CD14-positive monocyte (primary cell): Measurements from ENCODE around the gene RELL2. TPM values are rescaled to one million over a fixed set of nuclear protein-coding genes. Genes with fewer than 3 reads are reported as not detected.

Experiments
- DNase-seq, 3 donors: peaks; one replicate each; pipeline ENCODE4 v3.0.0-alpha.2; 2011 to 2022
- H2AFZ ChIP-seq: 2 replicates; pipeline ENCODE4 v1.6.0; 2012; ENCODE audit warnings: mild to moderate bottlenecking, low read depth, low read length, inconsistent platforms; ENCODE audit not compliant: insufficient read depth, poor library complexity, severe bottlenecking
- H3K27ac ChIP-seq, 2 donors: 1 replicate in 1 of 2; 2 replicates in 1 of 2; pipeline ENCODE4 v1.5.1; 2012 to 2013; ENCODE audit warnings: low read length in 2 of 2, control low read depth in 1 of 2, inconsistent platforms in 1 of 2, low read depth in 1 of 2, mild to moderate bottlenecking in 1 of 2
- H3K27me3 ChIP-seq, 2 donors: one replicate each; pipeline versions ENCODE4 v1.6.0 to v1.6.1; 2011 to 2013; ENCODE audit warnings: low read length in 2 of 2; ENCODE audit not compliant: control insufficient read depth in 2 of 2, insufficient read depth in 2 of 2
- H3K36me3 ChIP-seq, 2 donors: replicated peaks in 1 of 2; 1 replicate in 1 of 2; 2 replicates in 1 of 2; pipeline versions ENCODE4 v1.5.1 to v1.6.1; 2012 to 2013; ENCODE audit warnings: low read length in 2 of 2, control low read depth in 1 of 2, inconsistent platforms in 1 of 2, mild to moderate bottlenecking in 1 of 2; ENCODE audit not compliant: insufficient read depth in 2 of 2, control insufficient read depth in 1 of 2
- H3K4me1 ChIP-seq, 2 donors: 1 replicate in 1 of 2; 2 replicates in 1 of 2; pipeline versions ENCODE4 v1.5.1 to v1.6.1; 2012 to 2013; ENCODE audit warnings: low read length in 2 of 2, control low read depth in 1 of 2, inconsistent platforms in 1 of 2, mild to moderate bottlenecking in 1 of 2, moderate library complexity in 1 of 2; ENCODE audit not compliant: insufficient read depth in 2 of 2, control insufficient read depth in 1 of 2
- H3K4me2 ChIP-seq: replicated peaks from 2 replicates; pipeline ENCODE3; 2012; ENCODE audit warnings: low read length, moderate library complexity, mild to moderate bottlenecking; ENCODE audit not compliant: poor library complexity, severe bottlenecking; ENCODE audit errors: extremely low read depth
- H3K4me3 ChIP-seq, 3 experiments: fragments of 200-600 bp in 1 of 3; sonication (generic) in 1 of 3; replicated peaks in 1 of 3; 1 replicate in 2 of 3; 2 replicates in 1 of 3; pipeline ENCODE4 v1.5.1; 2011 to 2013; ENCODE audit warnings: low read length in 3 of 3, mild to moderate bottlenecking in 3 of 3, control low read depth in 2 of 3, low read depth in 2 of 3, inconsistent platforms in 1 of 3, moderate library complexity in 1 of 3
- H3K79me2 ChIP-seq: 2 replicates; pipeline ENCODE4 v1.6.0; 2012; ENCODE audit warnings: mild to moderate bottlenecking, control low read depth, inconsistent platforms, low read length, moderate library complexity; ENCODE audit not compliant: insufficient read depth
- H3K9ac ChIP-seq: 2 replicates; pipeline ENCODE4 v1.6.0; 2017; ENCODE audit warnings: low read length, mild to moderate bottlenecking; ENCODE audit not compliant: insufficient read depth, poor library complexity, severe bottlenecking
- H3K9me3 ChIP-seq, 2 donors: replicated peaks in 1 of 2; 1 replicate in 1 of 2; 2 replicates in 1 of 2; pipeline versions ENCODE4 v1.5.1 to v1.6.1; 2012 to 2013; ENCODE audit warnings: low read length in 2 of 2, control low read depth in 1 of 2; ENCODE audit not compliant: control insufficient read depth in 1 of 2, insufficient read depth in 1 of 2
- H4K20me1 ChIP-seq: 2 replicates; pipeline ENCODE4 v1.6.0; 2012; ENCODE audit warnings: mild to moderate bottlenecking, low read length, control low read depth, moderate library complexity; ENCODE audit not compliant: insufficient read depth
- H3K27ac Mint-ChIP-seq, 7 donors: one replicate each; pipeline ENCODE4 v1.8.0; 2020; ENCODE audit warnings: mild to moderate bottlenecking in 7 of 7, mixed read lengths in 7 of 7, moderate library complexity in 6 of 7, inconsistent platforms in 2 of 7
- H3K27me3 Mint-ChIP-seq, 3 donors: one replicate each; pipeline ENCODE4 v1.8.0; 2021 to 2022; ENCODE audit warnings: low read depth in 3 of 3, mild to moderate bottlenecking in 3 of 3, mixed read lengths in 3 of 3, moderate library complexity in 3 of 3, inconsistent platforms in 1 of 3
- H3K36me3 Mint-ChIP-seq, 2 donors: one replicate each; pipeline ENCODE4 v1.8.0; 2020; ENCODE audit warnings: mixed read lengths in 2 of 2, inconsistent platforms in 1 of 2, mild to moderate bottlenecking in 1 of 2
- H3K4me1 Mint-ChIP-seq: one replicate; pipeline ENCODE4 v1.8.0; 2020; ENCODE audit warnings: mild to moderate bottlenecking, mixed read lengths
- H3K4me3 Mint-ChIP-seq, 2 donors: one replicate each; pipeline ENCODE4 v1.8.0; 2020; ENCODE audit warnings: mild to moderate bottlenecking in 2 of 2, mixed read lengths in 2 of 2, moderate library complexity in 1 of 2
- H3K9me3 Mint-ChIP-seq, 7 donors: one replicate each; pipeline ENCODE4 v1.8.0; 2020 to 2022; ENCODE audit warnings: mixed read lengths in 7 of 7, mild to moderate bottlenecking in 6 of 7, moderate library complexity in 6 of 7, inconsistent platforms in 2 of 7
- CTCF ChIP-seq: fragments of 200-600 bp; IDR thresholded peaks from one replicate; pipeline ENCODE4 v1.8.0; 2022; ENCODE audit warnings: antibody characterized with exemption, mild to moderate bottlenecking
- WGBS: methylation state at CpG from one replicate; pipeline ENCODE4 v1.1.5; 2013; ENCODE audit warnings: missing lambda C conversion rate; ENCODE audit not compliant: insufficient coverage; 5-methylcytosine and 5-hydroxymethylcytosine counted together
- intact Hi-C, 2 donors: fragments of 100-400 bp; cut with micrococcal nuclease; formaldehyde crosslinking; loops; one replicate each; pipeline versions ENCODE4 v1.15.0 to v1.15.1; 2023
- polyA plus RNA-seq, 3 donors: library from polyadenylated mRNA; depleted of rRNA in 1 of 3; unstranded in 2 of 3; stranded (reverse) in 1 of 3; fragments of 300-500 nt in 2 of 3; fragments of >200 nt in 1 of 3; fragmentation: Illumina TruSeq in 2 of 3; gene quantifications; 1 replicate in 2 of 3; 2 replicates in 1 of 3; pipeline ENCODE4 v1.2.3, GENCODE V29; 2012 to 2021

The RELL2 gene
- polyA plus RNA-seq, 3 donors = 1.0 to 17.3 (median 1.3) TPM

GRCh38 chr5:141632650-141633049 lies 4.1 kb upstream of the RELL2 start:
- Mint-ChIP-seq H3K4me3 (no peak overlapping the region), H3K36me3 (peaks cover 35 to 55% of the 10 kb centered on the region in 2 donors), H3K27me3 (peaks cover 0 to 2% (median 0%) of the 10 kb centered on the region in 3 donors), H3K9me3 (peaks cover 0 to 2% (median 0%) of the 10 kb centered on the region in 7 donors), H3K4me1 (peaks cover 31% of the 10 kb centered on the region), H3K27ac (peak overlapping the region in 2 of 7 donors; percentile 42 to 75)
- H3K4me1 ChIP-seq = peaks cover 30 to 39% of the 10 kb centered on the region in 2 donors
- DNase-seq = no peak
- no peak for TF ChIP-seq CTCF
- no peaks in the 10 kb centered on the region for H3K9me3 ChIP-seq
- no peak overlapping the region for H3K4me3 ChIP-seq
- H3K79me2 ChIP-seq = peaks cover 70% of the 10 kb centered on the region
- no peak overlapping the region for H3K27ac ChIP-seq
- no peaks in the 10 kb centered on the region for H3K27me3 ChIP-seq
- peaks cover 51% of the 10 kb centered on the region for H4K20me1 ChIP-seq
- no peak overlapping the region for H3K4me2 ChIP-seq
- intact Hi-C loops = no loop called here
- no peak overlapping the region for H2AFZ ChIP-seq
- no CpG with 5 or more reads among the region's 2 CpGs for WGBS
- no peak overlapping the region for H3K9ac ChIP-seq
- peaks cover 34 to 53% of the 10 kb centered on the region in 2 donors for H3K36me3 ChIP-seq

GRCh38 chr5:141633871-141634561 lies 2.8 kb upstream of the RELL2 start:
- H3K9ac ChIP-seq = no peak overlapping the region
- H2AFZ ChIP-seq = no peak overlapping the region
- H3K27me3 ChIP-seq = no peaks in the 10 kb centered on the region
- H3K27me3 Mint-ChIP-seq = peaks cover 0 to 4% (median 0%) of the 10 kb centered on the region in 3 donors
- intact Hi-C loops = loop anchor here in 1 of 2 donors (2.0 kb wide), 1 partner anchor 17 kb away; the partner anchor contains the start of gene FCHSD1
- H3K4me3 Mint-ChIP-seq = peak overlapping the region in 1 of 2 donors; percentile 7
- WGBS = 53% methylated on average over 3 of the region's 5 CpGs
- peaks cover 57% of the 10 kb centered on the region for H4K20me1 ChIP-seq
- H3K27ac ChIP-seq = peak overlapping the region in 1 of 2 donors; percentile 88
- no peak for TF ChIP-seq CTCF
- peaks cover 38% of the 10 kb centered on the region for H3K4me1 Mint-ChIP-seq
- peaks cover 20 to 39% of the 10 kb centered on the region in 2 donors for H3K36me3 ChIP-seq
- no peak overlapping the region for H3K4me3 ChIP-seq
- H3K9me3 Mint-ChIP-seq = peaks cover 0 to 2% (median 0%) of the 10 kb centered on the region in 7 donors
- H3K36me3 Mint-ChIP-seq = peaks cover 25 to 44% of the 10 kb centered on the region in 2 donors
- H3K9me3 ChIP-seq = no peaks in the 10 kb centered on the region
- H3K79me2 ChIP-seq = peaks cover 70% of the 10 kb centered on the region
- peak overlapping the region; percentile 69 to 80 (median 76) for H3K27ac Mint-ChIP-seq
- DNase-seq = peak; percentile 24 to 62 (median 56)
- H3K4me2 ChIP-seq = peak overlapping the region; percentile 1
- peaks cover 41 to 51% of the 10 kb centered on the region in 2 donors for H3K4me1 ChIP-seq
